ENCODE results near the gene IQCF6.

GRCh38 chr3:51816723-51817122 is 37.7 kb upstream of the IQCF6 start:
- no peak for TF ChIP-seq CTCF (conservative IDR thresholded peaks at IDR 0.05; ENCODE audit: low read depth, low read length)
- no peak for TF ChIP-seq EZH2 (IDR thresholded peaks at IDR 0.05; ENCODE audit: borderline replicate concordance, low read depth, low read length, poor library complexity, severe bottlenecking)
